T-cell (primary cell): ENCODE data around the gene TMEM187. TPM values are rescaled to one million over a fixed set of nuclear protein-coding genes. Genes with fewer than 3 reads are reported as not detected.
A peak's percentile ranks its signal among the peaks of the same experiment; 100 is the strongest.
"Not testable (repeated sequence)": the region's sequence is repeated elsewhere in the genome, so short reads cannot be mapped to it uniquely, and the experiment has no call there.

ENCODE experiments used
- ATAC-seq, 4 experiments: fragments of 200-7000 bp in 3 of 4; fragments of 150-1000 bp in 1 of 4; cut with Tn5 transposase; replicated peaks in 1 of 4; 1 replicate in 3 of 4; 2 replicates in 1 of 4; pipeline ENCODE4 v1.10.0; 2021; ENCODE audit warnings: moderate library complexity in 3 of 4, mild to moderate bottlenecking in 2 of 4, moderate number of reproducible peaks in 1 of 4
- CTCF ChIA-PET, 2 donors: fragments of 300-600 bp; sonication (Branson Sonifier 250); formaldehyde crosslinking; loops; one replicate each; lab custom pipeline; 2022; ENCODE audit warnings: antibody characterized with exemption in 2 of 2; lab: Charles Lee
- POLR2A ChIA-PET, 2 donors: fragments of 300-600 bp; sonication (Branson Sonifier 250); formaldehyde crosslinking; loops; one replicate each; lab custom pipeline; 2022; ENCODE audit warnings: antibody characterized with exemption in 2 of 2; lab: Charles Lee
- DNase-seq, 35 experiments: peaks; one replicate each; pipeline versions ENCODE4 v3.0.0 to v3.0.0-alpha.2; 2013 to 2023
- H3K27ac ChIP-seq: one replicate; pipeline ENCODE4 v1.5.1; 2013; ENCODE audit warnings: low read length
- H3K27me3 ChIP-seq, 2 experiments: replicated peaks in 1 of 2; 1 replicate in 1 of 2; 2 replicates in 1 of 2; pipeline versions ENCODE4 v1.6.1 to v1.7.0; 2013; ENCODE audit warnings: low read length in 1 of 2, mixed read lengths in 1 of 2; ENCODE audit not compliant: control insufficient read depth in 2 of 2, insufficient read depth in 2 of 2; ENCODE audit errors: extremely low read depth in 1 of 2
- H3K36me3 ChIP-seq, 2 donors: 1 replicate in 1 of 2; 2 replicates in 1 of 2; pipeline versions ENCODE4 v1.6.1 to v1.7.0; 2013; ENCODE audit warnings: low read length in 1 of 2; ENCODE audit not compliant: control insufficient read depth in 2 of 2, insufficient read depth in 1 of 2; ENCODE audit errors: extremely low read depth in 1 of 2
- H3K4me1 ChIP-seq, 2 experiments: 1 replicate in 1 of 2; 2 replicates in 1 of 2; pipeline versions ENCODE4 v1.6.1 to v1.7.0; 2013; ENCODE audit warnings: low read length in 2 of 2, mixed read lengths in 1 of 2; ENCODE audit not compliant: insufficient read depth in 2 of 2, control insufficient read depth in 1 of 2; ENCODE audit errors: extremely low read depth in 1 of 2
- H3K4me3 ChIP-seq, 2 donors: 1 replicate in 1 of 2; 2 replicates in 1 of 2; pipeline versions ENCODE4 v1.5.1 to v1.7.0; 2013; ENCODE audit warnings: mild to moderate bottlenecking in 2 of 2, low read length in 1 of 2, moderate library complexity in 1 of 2; ENCODE audit not compliant: control insufficient read depth in 1 of 2; ENCODE audit errors: extremely low read depth in 1 of 2
- H3K9me3 ChIP-seq: 2 replicates; pipeline ENCODE4 v1.7.0; 2013
- H3K27ac Mint-ChIP-seq, 2 donors: one replicate each; pipeline ENCODE4 v1.8.0; 2020 to 2021; ENCODE audit warnings: mild to moderate bottlenecking in 2 of 2, mixed read lengths in 2 of 2
- H3K27me3 Mint-ChIP-seq, 2 donors: one replicate each; pipeline ENCODE4 v1.8.0; 2021 to 2022; ENCODE audit warnings: mixed read lengths in 2 of 2
- H3K36me3 Mint-ChIP-seq: one replicate; pipeline ENCODE4 v1.8.0; 2021; ENCODE audit warnings: mixed read lengths
- H3K4me1 Mint-ChIP-seq, 3 donors: one replicate each; pipeline ENCODE4 v1.8.0; 2020 to 2022; ENCODE audit warnings: mixed read lengths in 3 of 3, mild to moderate bottlenecking in 1 of 3
- H3K4me3 Mint-ChIP-seq, 3 donors: one replicate each; pipeline ENCODE4 v1.8.0; 2020 to 2022; ENCODE audit warnings: mild to moderate bottlenecking in 3 of 3, mixed read lengths in 3 of 3, moderate library complexity in 3 of 3
- H3K9me3 Mint-ChIP-seq, 3 donors: one replicate each; pipeline ENCODE4 v1.8.0; 2020 to 2022; ENCODE audit warnings: mixed read lengths in 3 of 3
- WGBS: methylation state at CpG from one replicate; pipeline ENCODE4 v1.1.5; 2013; ENCODE audit warnings: missing lambda C conversion rate; ENCODE audit not compliant: insufficient coverage; 5-methylcytosine and 5-hydroxymethylcytosine counted together
- total RNA-seq, 35 experiments: library from RNA in 6 of 35; stranded (reverse) in 6 of 35; fragments of 120-200 nt in 1 of 35; gene quantifications; one replicate each; pipeline versions ENCODE4 v1.2.1 to v1.2.4 and lab custom pipeline; 2013 to 2026

The TMEM187 gene
- total RNA-seq, 5 donors from 2014 or later (not counting 1 experiment from before 2014, with no cell fraction given): 4.0 to 16.9 (median 14.1) TPM

- peaks cover 0 to 9% of the 10 kb centered on the region in 2 donors for H3K27me3 Mint-ChIP-seq
- 100% methylated on average over 1 of the region's 10 CpGs for WGBS
- Histone ChIP-seq H3K27ac (no peak overlapping the region), H3K9me3 (no peaks in the 10 kb centered on the region), H3K4me1 (peaks cover 0 to 15% of the 10 kb centered on the region in 2 experiments), H3K36me3 (no peaks in the 10 kb centered on the region), H3K27me3 (no peaks in the 10 kb centered on the region), H3K4me3 (no peak overlapping the region)
- ChIA-PET POLR2A (no interaction called here), CTCF (no interaction called here)
- H3K36me3 Mint-ChIP-seq: no peaks in the 10 kb centered on the region
- H3K9me3 Mint-ChIP-seq: no peaks in the 10 kb centered on the region
- no peak overlapping the region for H3K27ac Mint-ChIP-seq
- DNase-seq (no peak), ATAC-seq (no peak)
- H3K4me1 Mint-ChIP-seq: peaks cover 11 to 20% (median 19%) of the 10 kb centered on the region in 3 donors
- no peak overlapping the region for H3K4me3 Mint-ChIP-seq
Measured at GRCh38 chrX:153993978-153994377, 21.4 kb downstream of the TMEM187 start.

- H3K27ac ChIP-seq, H3K4me3 ChIP-seq, POLR2A ChIA-PET, H3K27me3 Mint-ChIP-seq, H3K36me3 Mint-ChIP-seq, H3K9me3 ChIP-seq, ATAC-seq, DNase-seq, H3K27me3 ChIP-seq, CTCF ChIA-PET, H3K9me3 Mint-ChIP-seq, H3K4me3 Mint-ChIP-seq, H3K36me3 ChIP-seq, H3K27ac Mint-ChIP-seq: not testable (repeated sequence)
- peaks cover 8 to 17% (median 17%) of the 10 kb centered on the region in 3 donors for H3K4me1 Mint-ChIP-seq
- H3K4me1 ChIP-seq: peaks cover 0 to 14% of the 10 kb centered on the region in 2 experiments
- no CpG with 5 or more reads among the region's 5 CpGs for WGBS
Measured at GRCh38 chrX:153994398-153994797, 21.8 kb downstream of the TMEM187 start.

GRCh38 chrX:153995504-153995903, 22.9 kb downstream of the TMEM187 start:
- Mint-ChIP-seq H3K36me3 (no peaks in the 10 kb centered on the region), H3K27ac (no peak overlapping the region), H3K4me1 (peaks cover 0 to 9% (median 7%) of the 10 kb centered on the region in 3 donors), H3K9me3 (no peaks in the 10 kb centered on the region), H3K27me3 (peaks cover 0 to 5% of the 10 kb centered on the region in 2 donors), H3K4me3 (no peak overlapping the region)
- WGBS: no CpG with 5 or more reads among the region's 8 CpGs
- no peak for DNase-seq
- no peaks in the 10 kb centered on the region for H3K36me3 ChIP-seq
- ChIA-PET POLR2A (no interaction called here), CTCF (interaction anchor here in 1 of 2 donors (0.9 kb wide), 1 partner anchor 17 kb away, joined by 3 read pairs; no protein-coding TSS in a partner anchor)
- peaks cover 0 to 3% of the 10 kb centered on the region in 2 experiments for H3K4me1 ChIP-seq
- no peak for ATAC-seq
- H3K27ac ChIP-seq: no peak overlapping the region
- H3K4me3 ChIP-seq: no peak overlapping the region
- H3K9me3 ChIP-seq: no peaks in the 10 kb centered on the region
- no peaks in the 10 kb centered on the region for H3K27me3 ChIP-seq

- no peak for DNase-seq
- H3K27me3 ChIP-seq: no peaks in the 10 kb centered on the region
- CTCF ChIA-PET: no interaction called here
Measured at GRCh38 chrX:153999359-154000037, 26.9 kb downstream of the TMEM187 start.

GRCh38 chrX:154000051-154000450, 27.5 kb downstream of the TMEM187 start:
- H3K4me1 Mint-ChIP-seq: peaks cover 8 to 15% (median 10%) of the 10 kb centered on the region in 3 donors
- no CpG with 5 or more reads among the region's 5 CpGs for WGBS
- Histone ChIP-seq H3K36me3 (no peaks in the 10 kb centered on the region), H3K4me1 (peaks cover 0 to 16% of the 10 kb centered on the region in 2 experiments), H3K4me3 (no peak overlapping the region), H3K27ac (no peak overlapping the region), H3K9me3 (no peaks in the 10 kb centered on the region), H3K27me3 (no peaks in the 10 kb centered on the region)
- ChIA-PET POLR2A (no interaction called here), CTCF (no interaction called here)
- H3K27ac Mint-ChIP-seq: no peak overlapping the region
- H3K9me3 Mint-ChIP-seq: no peaks in the 10 kb centered on the region
- no peak overlapping the region for H3K4me3 Mint-ChIP-seq
- DNase-seq (no peak), ATAC-seq (no peak)
- no peaks in the 10 kb centered on the region for H3K36me3 Mint-ChIP-seq
- H3K27me3 Mint-ChIP-seq: peaks cover 0 to 10% of the 10 kb centered on the region in 2 donors

More at GRCh38 chrX:153999359-154000037, 26.9 kb downstream of the TMEM187 start:
- Mint-ChIP-seq H3K36me3 (no peaks in the 10 kb centered on the region), H3K4me1 (peaks cover 8 to 15% (median 10%) of the 10 kb centered on the region in 3 donors), H3K9me3 (no peaks in the 10 kb centered on the region), H3K27ac (no peak overlapping the region), H3K27me3 (peaks cover 0 to 10% of the 10 kb centered on the region in 2 donors), H3K4me3 (no peak overlapping the region)
- H3K27ac ChIP-seq: no peak overlapping the region
- 93% methylated on average over 2 of the region's 19 CpGs for WGBS
- no peaks in the 10 kb centered on the region for H3K36me3 ChIP-seq
- no peak overlapping the region for H3K4me3 ChIP-seq
- H3K9me3 ChIP-seq: no peaks in the 10 kb centered on the region
- H3K4me1 ChIP-seq: peaks cover 0 to 16% of the 10 kb centered on the region in 2 experiments
- ATAC-seq: no peak
- POLR2A ChIA-PET: no interaction called here

GRCh38 chrX:154002215-154002719, 29.7 kb downstream of the TMEM187 start:
- ATAC-seq (peak; percentile 55 to 94 (median 86)), DNase-seq (peak in 28 of 35 experiments; percentile 20 to 63 (median 38))
- POLR2A ChIA-PET: interaction anchor here in 1 of 2 donors (0.6 kb wide), 2 partner anchors 17 to 45 kb away, joined by 4 to 5 read pairs; no protein-coding TSS in a partner anchor
- peak overlapping the region; percentile 55 to 76 (median 73) for H3K4me3 Mint-ChIP-seq
- peaks cover 0 to 14% of the 10 kb centered on the region in 2 donors for H3K27me3 Mint-ChIP-seq
- peak overlapping the region; percentile 27 to 53 for H3K4me3 ChIP-seq
- peaks cover 0 to 16% of the 10 kb centered on the region in 2 experiments for H3K4me1 ChIP-seq
- CTCF ChIA-PET: interaction anchor here (0.6 kb wide), 3 partner anchors 12 to 47 kb away, joined by 3 to 5 read pairs (median 3); no protein-coding TSS in a partner anchor
- 15% methylated on average over 8 of the region's 17 CpGs for WGBS
- H3K36me3 ChIP-seq: no peaks in the 10 kb centered on the region
- peaks cover 8 to 15% (median 10%) of the 10 kb centered on the region in 3 donors for H3K4me1 Mint-ChIP-seq
- H3K27me3 ChIP-seq: no peaks in the 10 kb centered on the region
- H3K9me3 Mint-ChIP-seq: no peaks in the 10 kb centered on the region
- no peaks in the 10 kb centered on the region for H3K36me3 Mint-ChIP-seq
- H3K9me3 ChIP-seq: no peaks in the 10 kb centered on the region
- peak overlapping the region; percentile 44 for H3K27ac ChIP-seq
- H3K27ac Mint-ChIP-seq: peak overlapping the region; percentile 68 to 79
